Common myeloid progenitor, CD34-positive (primary cell): Measurements from ENCODE around the gene HLA-DMA.
A peak's percentile ranks its signal among the peaks of the same experiment; 100 is the strongest.
"Not testable (repeated sequence)": the region's sequence is repeated elsewhere in the genome, so short reads cannot be mapped to it uniquely, and the experiment has no call there.

ENCODE experiments used
- CTCF ChIA-PET: fragments of 350-600 bp; sonication (Branson Sonifier 250); formaldehyde crosslinking; loops from one replicate; lab custom pipeline; 2021; ENCODE audit warnings: antibody characterized with exemption; lab: Charles Lee
- POLR2A ChIA-PET: fragments of 350-600 bp; sonication (Branson Sonifier 250); formaldehyde crosslinking; loops from one replicate; lab custom pipeline; 2021; ENCODE audit warnings: antibody characterized with exemption; lab: Charles Lee
- DNase-seq, 3 donors: peaks; one replicate each; pipeline versions ENCODE4 v3.0.0 to v3.0.0-alpha.2; 2013
- H3K27ac ChIP-seq, 2 experiments: 1 replicate in 1 of 2; 2 replicates in 1 of 2; pipeline ENCODE4 v1.7.0; 2013; ENCODE audit warnings: inconsistent platforms in 2 of 2, low read length in 2 of 2, mild to moderate bottlenecking in 2 of 2, low read depth in 1 of 2, moderate library complexity in 1 of 2; ENCODE audit not compliant: severe bottlenecking in 2 of 2, insufficient read depth in 1 of 2, poor library complexity in 1 of 2
- H3K27me3 ChIP-seq, 5 experiments: replicated peaks in 2 of 5; 1 replicate in 3 of 5; 2 replicates in 2 of 5; pipeline versions ENCODE4 v1.6.1 to v1.7.0; 2013; ENCODE audit warnings: low read length in 4 of 5, mild to moderate bottlenecking in 2 of 5, moderate library complexity in 2 of 5, inconsistent platforms in 1 of 5; ENCODE audit not compliant: insufficient read depth in 5 of 5, control insufficient read depth in 4 of 5
- H3K36me3 ChIP-seq, 4 experiments: 1 replicate in 2 of 4; 2 replicates in 2 of 4; pipeline versions ENCODE4 v1.6.1 to v1.7.0; 2013; ENCODE audit warnings: low read length in 3 of 4, control low read depth in 1 of 4, mild to moderate bottlenecking in 1 of 4; ENCODE audit not compliant: control insufficient read depth in 4 of 4, insufficient read depth in 4 of 4
- H3K4me1 ChIP-seq, 4 experiments: 1 replicate in 3 of 4; 2 replicates in 1 of 4; pipeline versions ENCODE4 v1.6.1 to v1.7.1; 2013; ENCODE audit warnings: low read length in 3 of 4, mild to moderate bottlenecking in 3 of 4, control low read depth in 1 of 4, inconsistent platforms in 1 of 4, moderate library complexity in 1 of 4; ENCODE audit not compliant: control insufficient read depth in 4 of 4, insufficient read depth in 4 of 4; ENCODE audit errors: control extremely low read depth in 1 of 4
- H3K4me3 ChIP-seq, 7 experiments: 1 replicate in 4 of 7; 2 replicates in 3 of 7; pipeline versions ENCODE4 v1.5.1 to v1.7.0; 2013; ENCODE audit warnings: mild to moderate bottlenecking in 7 of 7, low read length in 6 of 7, moderate library complexity in 6 of 7, inconsistent platforms in 2 of 7, low read depth in 2 of 7, control low read depth in 1 of 7; ENCODE audit not compliant: insufficient read depth in 4 of 7, control insufficient read depth in 1 of 7; ENCODE audit errors: extremely low read depth in 1 of 7
- H3K9me3 ChIP-seq, 5 experiments: 1 replicate in 4 of 5; 2 replicates in 1 of 5; pipeline versions ENCODE4 v1.6.1 to v1.7.1; 2013; ENCODE audit warnings: low read length in 4 of 5, mild to moderate bottlenecking in 2 of 5, inconsistent platforms in 1 of 5, low read depth in 1 of 5, moderate library complexity in 1 of 5; ENCODE audit not compliant: control insufficient read depth in 4 of 5, insufficient read depth in 2 of 5; ENCODE audit errors: control extremely low read depth in 1 of 5
- WGBS: methylation state at CpG from one replicate; pipeline ENCODE4 v1.1.5; 2013; ENCODE audit not compliant: insufficient coverage; 5-methylcytosine and 5-hydroxymethylcytosine counted together

HLA-DMA gene

GRCh38 chr6:32947552-32948465 lies 5.1 kb downstream of the HLA-DMA start:
- peak; percentile 56 to 69 (median 62) for DNase-seq
- H3K9me3 ChIP-seq: no peaks in the 10 kb centered on the region
- H3K4me1 ChIP-seq: peaks cover 34 to 68% (median 63%) of the 10 kb centered on the region in 4 experiments
- H3K27me3 ChIP-seq: no peaks in the 10 kb centered on the region
- CTCF ChIA-PET: interaction anchor here (0.6 to 9.4 kb wide), 20 partner anchors 8 to 76 kb away, joined by 3 to 175 read pairs (median 4); no protein-coding TSS in a partner anchor
- WGBS: 81% methylated on average over 6 of the region's 11 CpGs
- POLR2A ChIA-PET: interaction anchor here (0.8 kb wide), 1 partner anchor 15 kb away, joined by 3 read pairs; no protein-coding TSS in a partner anchor
- H3K27ac ChIP-seq: no peak overlapping the region
- H3K4me3 ChIP-seq: no peak overlapping the region
- H3K36me3 ChIP-seq: peaks cover 2 to 23% (median 18%) of the 10 kb centered on the region in 4 experiments

GRCh38 chr6:32946893-32947292 lies 6.0 kb downstream of the HLA-DMA start:
- no peaks in the 10 kb centered on the region for H3K27me3 ChIP-seq
- peaks cover 2 to 23% (median 18%) of the 10 kb centered on the region in 4 experiments for H3K36me3 ChIP-seq
- no peaks in the 10 kb centered on the region for H3K9me3 ChIP-seq
- no peak overlapping the region for H3K27ac ChIP-seq
- peaks cover 30 to 68% (median 62%) of the 10 kb centered on the region in 4 experiments for H3K4me1 ChIP-seq
- no peak for DNase-seq
- ChIA-PET POLR2A (interaction anchor here (0.8 kb wide), 1 partner anchor 14 kb away, joined by 3 read pairs; no protein-coding TSS in a partner anchor), CTCF (interaction anchor here (1.0 to 9.4 kb wide), 12 partner anchors 8 to 75 kb away, joined by 3 to 175 read pairs (median 5); no protein-coding TSS in a partner anchor)
- no peak overlapping the region for H3K4me3 ChIP-seq

GRCh38 chr6:32945953-32946352 lies 6.9 kb downstream of the HLA-DMA start:
- Histone ChIP-seq H3K27ac (no peak overlapping the region), H3K36me3 (peaks cover 2 to 23% (median 18%) of the 10 kb centered on the region in 4 experiments), H3K4me1 (peaks cover 37 to 69% (median 63%) of the 10 kb centered on the region in 4 experiments), H3K27me3 (no peaks in the 10 kb centered on the region), H3K9me3 (no peaks in the 10 kb centered on the region), H3K4me3 (no peak overlapping the region)
- ChIA-PET CTCF (no interaction called here), POLR2A (no interaction called here)
- DNase-seq: no peak

- Histone ChIP-seq H3K4me3 (peak overlapping the region in 2 of 7 experiments; percentile 60 to 76), H3K27me3 (no peaks in the 10 kb centered on the region), H3K27ac (peak overlapping the region in 1 of 2 experiments; percentile 76), H3K36me3 (peaks cover 0 to 21% (median 16%) of the 10 kb centered on the region in 4 experiments), H3K9me3 (no peaks in the 10 kb centered on the region), H3K4me1 (peaks cover 40 to 70% (median 63%) of the 10 kb centered on the region in 4 experiments)
- CTCF ChIA-PET: interaction anchor here (0.9 to 3.1 kb wide), 7 partner anchors 9 to 59 kb away, joined by 3 to 39 read pairs (median 19); partner anchors contain the start of genes BRD2 and HLA-DMA
- DNase-seq: peak in 2 of 3 donors; percentile 46 to 64
- POLR2A ChIA-PET: interaction anchor here (0.6 to 2.3 kb wide), 4 partner anchors 8 to 579 kb away, joined by 3 to 11 read pairs (median 4); partner anchors contain the start of gene HLA-DMA
- 63% methylated on average over 6 of the region's 9 CpGs for WGBS
These were observed 7.7 kb downstream of the HLA-DMA start for GRCh38 chr6:32945108-32945760.

- H3K27ac ChIP-seq: peak overlapping the region; percentile 47 to 76
- H3K9me3 ChIP-seq: no peaks in the 10 kb centered on the region
- no peaks in the 10 kb centered on the region for H3K27me3 ChIP-seq
- H3K36me3 ChIP-seq: peaks cover 0 to 9% (median 7%) of the 10 kb centered on the region in 4 experiments
- WGBS: 6% methylated on average over 3 of the region's 4 CpGs
- POLR2A ChIA-PET: interaction anchor here (0.6 to 2.3 kb wide), 4 partner anchors 9 to 580 kb away, joined by 3 to 11 read pairs (median 4); partner anchors contain the start of gene HLA-DMA
- H3K4me3 ChIP-seq: peak overlapping the region in 6 of 7 experiments; percentile 45 to 76 (median 64)
- CTCF ChIA-PET: interaction anchor here (0.9 to 3.1 kb wide), 8 partner anchors 9 to 157 kb away, joined by 3 to 39 read pairs (median 12); partner anchors contain the start of genes BRD2 and HLA-DMA
- peaks cover 40 to 72% (median 60%) of the 10 kb centered on the region in 4 experiments for H3K4me1 ChIP-seq
- peak; percentile 67 to 89 (median 85) for DNase-seq
These were observed 8.8 kb downstream of the HLA-DMA start for GRCh38 chr6:32943864-32944649.

GRCh38 chr6:32942555-32943123 lies 10.3 kb downstream of the HLA-DMA start:
- ChIA-PET CTCF (interaction anchor here (1.0 to 5.4 kb wide), 12 partner anchors 8 to 104 kb away, joined by 3 to 60 read pairs (median 6); partner anchors contain the start of genes BRD2, HLA-DMA and TAP2), POLR2A (interaction anchor here (0.5 to 3.4 kb wide), 3 partner anchors 10 to 44 kb away, joined by 3 to 24 read pairs (median 5); partner anchors contain the start of gene HLA-DMA)
- not testable (repeated sequence) for H3K36me3 ChIP-seq, H3K4me3 ChIP-seq, H3K27me3 ChIP-seq, H3K9me3 ChIP-seq, H3K27ac ChIP-seq, DNase-seq
- WGBS: 93% methylated on average over 5 of the region's 9 CpGs
- H3K4me1 ChIP-seq: peaks cover 38 to 66% (median 57%) of the 10 kb centered on the region in 4 experiments
